Activated naive CD8-positive, alpha-beta T cell treated with anti-CD3 and anti-CD28 coated beads for 36 hours (primary cell): ENCODE results near the gene RAB4A. TPM values are rescaled to one million over a fixed set of nuclear protein-coding genes. Genes with fewer than 3 reads are reported as not detected.

Source experiments
- DNase-seq: peaks from one replicate; pipeline ENCODE4 v3.0.0; 2021
- H3K27ac Mint-ChIP-seq: one replicate; pipeline ENCODE4 v1.8.0; 2022; ENCODE audit warnings: mild to moderate bottlenecking, moderate library complexity, mixed read lengths
- H3K27me3 Mint-ChIP-seq: one replicate; pipeline ENCODE4 v1.8.0; 2022; ENCODE audit warnings: mild to moderate bottlenecking, mixed read lengths
- H3K36me3 Mint-ChIP-seq: one replicate; pipeline ENCODE4 v1.8.0; 2021; ENCODE audit warnings: mild to moderate bottlenecking, mixed read lengths
- H3K4me1 Mint-ChIP-seq: one replicate; pipeline ENCODE4 v1.8.0; 2021; ENCODE audit warnings: mixed read lengths
- H3K4me3 Mint-ChIP-seq: one replicate; pipeline ENCODE4 v1.8.0; 2022; ENCODE audit warnings: mild to moderate bottlenecking, moderate library complexity, mixed read lengths
- H3K9me3 Mint-ChIP-seq: one replicate; pipeline ENCODE4 v1.8.0; 2022; ENCODE audit warnings: mixed read lengths
- total RNA-seq, 2 experiments: library from RNA; stranded (reverse); gene quantifications; one replicate each; pipeline ENCODE4 v1.2.3, GENCODE V29; 2021

The RAB4A gene
- total RNA-seq, 2 experiments from 2014 or later, result 36.0 to 36.9 TPM

GRCh38 chr1:229341774-229342655 lies 71.1 kb downstream of the RAB4A start:
- peaks cover 32% of the 10 kb centered on the region for H3K4me1 Mint-ChIP-seq
- H3K9me3 Mint-ChIP-seq, result peaks cover 2% of the 10 kb centered on the region
- peak overlapping the region; percentile 86 for H3K4me3 Mint-ChIP-seq
- H3K27ac Mint-ChIP-seq, result peak overlapping the region; percentile 81
- H3K36me3 Mint-ChIP-seq, result peaks cover 16% of the 10 kb centered on the region
- peak; percentile 82 for DNase-seq
- peaks cover 18% of the 10 kb centered on the region for H3K27me3 Mint-ChIP-seq

DNA sequence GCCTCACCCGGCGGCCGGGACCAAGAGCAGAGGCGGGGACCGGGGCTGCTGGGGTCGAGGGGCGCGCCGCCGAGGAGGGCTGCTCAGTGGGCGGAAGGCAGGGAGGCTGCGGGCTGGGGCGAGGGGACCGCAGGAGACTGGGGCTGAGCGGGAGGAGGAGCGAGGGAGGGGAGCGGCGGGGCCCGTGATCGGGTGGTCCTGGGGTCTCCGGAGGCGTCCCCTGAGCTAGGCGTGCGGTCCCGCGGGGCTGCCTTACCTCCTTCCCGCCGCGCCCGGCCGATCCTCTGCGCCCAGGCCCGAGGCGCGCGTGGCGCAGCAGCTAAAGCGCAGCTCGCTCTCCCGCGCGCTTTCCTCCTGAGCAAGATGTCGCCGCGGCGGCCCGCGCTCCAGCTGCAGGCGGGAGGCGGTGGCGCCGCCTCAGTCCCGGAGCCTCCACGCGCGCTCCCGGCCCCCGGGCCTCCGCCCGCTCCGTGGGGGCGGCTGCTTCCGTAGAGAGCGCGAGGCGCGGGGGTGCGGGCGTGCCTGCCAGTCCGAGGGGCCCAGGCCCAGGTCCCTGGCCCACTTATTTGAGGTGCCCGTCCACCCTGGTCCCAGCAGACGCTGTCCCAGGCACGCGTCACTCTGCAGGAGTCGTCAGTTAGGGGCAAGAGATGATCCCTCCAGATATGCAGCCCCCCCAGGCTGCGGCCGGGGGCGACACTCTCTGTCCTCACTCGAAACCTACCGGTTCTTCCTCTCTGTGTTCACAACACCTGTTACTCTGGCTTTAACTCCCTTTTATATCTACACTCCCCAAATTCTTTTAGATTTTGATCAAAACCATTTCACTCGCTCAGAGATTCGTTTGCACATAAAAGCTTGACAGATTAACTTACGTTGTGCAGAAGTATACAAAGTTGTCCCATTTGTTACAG lies 72.0 kb downstream of the RAB4A start, which contains the start of gene CCSAP:
CCSAP (minus strand) TSS at position 392 of the 914 bp plus-strand sequence. CDS start 582 bp downstream, outside the sequence.
- H3K4me1 Mint-ChIP-seq, result peaks cover 31% of the 10 kb centered on the region
- H3K27me3 Mint-ChIP-seq, result peaks cover 23% of the 10 kb centered on the region
- peak within 1 kb of the TSS; percentile 86 for H3K4me3 Mint-ChIP-seq
- peak within 1 kb of the TSS; percentile 81 for H3K27ac Mint-ChIP-seq
- peaks cover 2% of the 10 kb centered on the region for H3K9me3 Mint-ChIP-seq
- DNase-seq, result peak; percentile 69
- peaks cover 16% of the 10 kb centered on the region for H3K36me3 Mint-ChIP-seq

DNA sequence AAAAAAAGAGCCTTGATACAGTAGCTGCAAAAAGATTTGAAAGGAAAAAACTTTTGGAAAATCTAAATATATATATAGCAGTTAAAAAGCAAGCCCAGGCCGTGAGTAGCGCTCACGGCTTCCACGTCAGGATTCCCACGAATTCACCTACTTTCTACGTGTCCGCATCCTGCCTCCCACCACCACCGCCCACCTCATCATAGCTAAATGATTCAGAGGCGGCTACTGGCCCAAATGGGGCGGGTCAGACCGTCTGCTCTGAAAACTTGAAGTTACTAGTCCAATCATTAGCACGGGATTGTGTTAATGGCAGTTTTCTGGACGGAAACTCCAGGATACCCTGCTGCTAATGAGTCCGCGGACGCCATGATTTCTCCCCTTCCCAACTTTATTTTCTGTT lies 73.2 kb downstream of the RAB4A start:
- no peak for DNase-seq
- H3K4me1 Mint-ChIP-seq, result peaks cover 20% of the 10 kb centered on the region
- peaks cover 2% of the 10 kb centered on the region for H3K9me3 Mint-ChIP-seq
- H3K4me3 Mint-ChIP-seq, result no peak overlapping the region
- peaks cover 23% of the 10 kb centered on the region for H3K27me3 Mint-ChIP-seq
- H3K27ac Mint-ChIP-seq, result no peak overlapping the region
- peaks cover 11% of the 10 kb centered on the region for H3K36me3 Mint-ChIP-seq

DNA sequence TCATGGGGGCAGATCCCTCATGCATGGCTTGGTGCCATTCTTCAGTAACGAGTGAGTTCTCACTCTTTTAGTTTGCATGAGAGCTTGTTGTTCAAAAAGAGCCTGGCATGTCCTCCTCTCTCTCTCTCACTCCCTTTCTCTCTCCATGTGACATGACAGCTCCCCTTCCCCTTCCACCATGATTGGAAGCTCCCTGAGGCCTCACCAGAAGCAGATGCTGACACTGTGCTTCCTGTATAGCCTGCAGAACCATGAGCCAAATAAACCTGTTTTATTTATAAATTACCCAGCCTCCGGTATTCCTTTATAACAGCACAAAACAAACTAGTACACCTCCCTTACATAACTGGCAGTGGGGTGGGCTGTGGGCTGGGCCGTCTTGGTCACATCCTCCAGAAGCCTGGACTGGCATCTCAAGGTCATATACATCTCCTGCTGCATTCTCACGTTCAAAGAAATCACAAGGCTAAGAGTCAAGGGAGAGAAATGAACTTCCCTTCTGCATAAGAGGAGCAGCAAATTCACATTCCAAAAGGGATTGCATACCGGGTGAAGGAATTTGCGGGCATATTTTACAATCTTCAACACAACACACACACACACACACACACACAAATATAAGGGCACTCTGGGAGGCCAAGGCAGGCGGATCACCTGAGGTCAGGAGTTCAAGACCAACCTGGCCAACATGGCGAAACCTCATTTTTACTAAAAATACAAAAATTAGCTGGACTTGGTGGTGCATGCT lies 74.2 kb downstream of the RAB4A start:
- H3K9me3 Mint-ChIP-seq, result peaks cover 2% of the 10 kb centered on the region
- peaks cover 23% of the 10 kb centered on the region for H3K27me3 Mint-ChIP-seq
- H3K4me3 Mint-ChIP-seq, result no peak overlapping the region
- H3K27ac Mint-ChIP-seq, result no peak overlapping the region
- peaks cover 12% of the 10 kb centered on the region for H3K4me1 Mint-ChIP-seq
- DNase-seq, result no peak
- H3K36me3 Mint-ChIP-seq, result peaks cover 7% of the 10 kb centered on the region

DNA sequence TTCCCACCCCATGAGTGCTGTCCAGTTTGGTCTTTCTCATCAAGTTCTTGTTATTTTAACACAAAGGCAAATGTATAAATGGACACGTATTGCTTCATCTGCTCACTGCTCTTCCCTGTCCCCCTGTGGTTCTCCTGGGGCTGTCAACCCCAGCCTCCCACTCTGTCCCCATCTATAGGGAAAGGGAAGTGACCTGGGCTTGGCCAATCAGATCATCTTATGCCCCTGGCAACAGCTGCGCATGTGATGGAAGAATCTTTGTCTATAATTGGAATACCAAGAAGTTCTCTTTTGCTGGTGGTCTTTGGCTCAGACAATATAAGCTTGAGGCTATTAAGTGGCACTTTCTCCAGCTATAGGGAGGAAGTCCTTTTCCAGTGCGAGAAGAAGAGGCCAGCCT lies 76.6 kb downstream of the RAB4A start:
- H3K4me3 Mint-ChIP-seq, result no peak overlapping the region
- H3K27ac Mint-ChIP-seq, result no peak overlapping the region
- H3K4me1 Mint-ChIP-seq, result peaks cover 5% of the 10 kb centered on the region
- H3K9me3 Mint-ChIP-seq, result peaks cover 2% of the 10 kb centered on the region
- H3K36me3 Mint-ChIP-seq, result no peaks in the 10 kb centered on the region
- H3K27me3 Mint-ChIP-seq, result peaks cover 23% of the 10 kb centered on the region
- DNase-seq, result no peak

- Mint-ChIP-seq H3K27ac (no peak overlapping the region), H3K4me3 (no peak overlapping the region), H3K4me1 (no peaks in the 10 kb centered on the region), H3K36me3 (no peaks in the 10 kb centered on the region), H3K27me3 (peaks cover 24% of the 10 kb centered on the region), H3K9me3 (peaks cover 2% of the 10 kb centered on the region)
- DNase-seq, result no peak
Measured at GRCh38 chr1:229349463-229350385, 78.8 kb downstream of the RAB4A start.

DNA sequence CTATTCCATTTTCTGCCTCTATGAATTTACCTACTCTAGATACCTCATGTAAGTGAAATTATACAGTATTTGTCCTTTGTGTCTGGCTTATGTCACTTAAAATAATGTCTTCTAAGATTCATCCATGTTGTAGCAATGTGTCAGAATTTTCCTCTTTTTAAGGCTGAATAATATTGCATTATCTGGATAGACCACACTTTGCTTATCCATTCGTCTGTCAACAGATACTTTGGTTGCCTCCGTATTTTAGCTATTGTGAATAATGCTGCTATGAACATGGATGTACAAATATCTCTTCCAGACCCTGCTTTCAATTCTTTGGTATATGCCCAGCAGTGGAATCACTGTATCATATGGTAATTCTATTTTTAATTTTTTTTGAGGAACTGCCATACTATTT lies 82.1 kb downstream of the RAB4A start:
- peaks cover 12% of the 10 kb centered on the region for H3K9me3 Mint-ChIP-seq
- H3K4me3 Mint-ChIP-seq, result no peak overlapping the region
- peaks cover 16% of the 10 kb centered on the region for H3K27me3 Mint-ChIP-seq
- no peaks in the 10 kb centered on the region for H3K36me3 Mint-ChIP-seq
- no peaks in the 10 kb centered on the region for H3K4me1 Mint-ChIP-seq
- H3K27ac Mint-ChIP-seq, result no peak overlapping the region
- DNase-seq, result no peak

- peaks cover 24% of the 10 kb centered on the region for H3K27me3 Mint-ChIP-seq
- peaks cover 12% of the 10 kb centered on the region for H3K9me3 Mint-ChIP-seq
- H3K36me3 Mint-ChIP-seq, result no peaks in the 10 kb centered on the region
- no peak for DNase-seq
- H3K4me1 Mint-ChIP-seq, result no peaks in the 10 kb centered on the region
- no peak overlapping the region for H3K4me3 Mint-ChIP-seq
- no peak overlapping the region for H3K27ac Mint-ChIP-seq
Measured at GRCh38 chr1:229354226-229354625, 83.3 kb downstream of the RAB4A start.

Other genes starting within 250 kb of the RAB4A start
- 1 to 10 TPM; 7.6 to 8.2 TPM for gene CCSAP, start 71.9 kb downstream of the RAB4A start, total RNA-seq
- not detected for gene ACTA1, start 163.0 kb downstream of the RAB4A start, total RNA-seq
- gene NUP133, start 237.2 kb downstream of the RAB4A start, total RNA-seq, result 10 to 100 TPM; 62.7 to 64.8 TPM